HFF-Myc (cell line): ENCODE results near the gene RNF183.

ENCODE experiments used
- DNase-seq: peaks from one replicate; pipeline ENCODE4 v3.0.0-alpha.2; 2011; ENCODE audit warnings: low read depth; ENCODE audit errors: extremely low read depth
- H3K4me3 ChIP-seq: replicated peaks from 2 replicates; pipeline ENCODE4 v1.5.1; 2011; ENCODE audit warnings: low read depth, mild to moderate bottlenecking, control low read depth, low read length
- CTCF ChIP-seq: IDR thresholded peaks from 2 replicates; pipeline ENCODE4 v1.5.1; 2012; ENCODE audit warnings: mild to moderate bottlenecking, low read depth, low read length, control low read depth; ENCODE audit errors: missing control alignments

Gene RNF183

GRCh38 chr9:113278840-113279239 is 24.3 kb downstream of the RNF183 start:
- DNase-seq, result no peak
- H3K4me3 ChIP-seq, result no peak overlapping the region
- no peak for TF ChIP-seq CTCF

- TF ChIP-seq CTCF, result no peak
- peak; percentile 95 for DNase-seq
- peak within 1 kb of the TSS; percentile 63 for H3K4me3 ChIP-seq
Measured at GRCh38 chr9:113275157-113276131, 27.7 kb downstream of the RNF183 start, which contains the start of the genes CDC26 and PRPF4. Gene CDC26, minus strand, starts transcription at chr9:113275572. Its CDS starts 3,065 bp downstream, at chr9:113272507. Gene PRPF4, plus strand, starts transcription at chr9:113275658. Its CDS starts 86 bp downstream, at chr9:113275744.

GRCh38 chr9:113274474-113275156 is 28.6 kb downstream of the RNF183 start:
- TF ChIP-seq CTCF, result peak; percentile 50
- peak overlapping the region; percentile 63 for H3K4me3 ChIP-seq
- peak; percentile 44 for DNase-seq

DNA sequence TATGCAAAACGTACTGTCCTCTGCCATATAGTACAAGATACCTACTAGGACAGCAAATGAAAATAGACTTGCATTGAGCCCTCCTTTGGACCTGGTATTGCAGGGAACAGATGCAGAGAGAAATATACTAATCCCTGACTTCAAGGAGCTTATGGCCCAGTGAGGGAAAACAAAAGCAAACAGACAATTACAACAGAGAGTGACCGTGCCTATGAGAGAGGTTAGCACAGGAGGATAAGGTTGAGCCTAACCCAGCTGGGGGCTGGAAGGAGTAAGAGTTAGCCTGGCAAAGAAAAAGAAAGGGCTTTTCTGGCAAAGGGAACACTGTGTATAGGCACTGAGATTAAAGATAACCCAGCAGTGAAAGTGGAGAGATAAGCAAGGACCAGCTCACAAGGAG is 33.3 kb downstream of the RNF183 start:
- H3K4me3 ChIP-seq, result no peak overlapping the region
- no peak for TF ChIP-seq CTCF
- DNase-seq, result no peak

DNA sequence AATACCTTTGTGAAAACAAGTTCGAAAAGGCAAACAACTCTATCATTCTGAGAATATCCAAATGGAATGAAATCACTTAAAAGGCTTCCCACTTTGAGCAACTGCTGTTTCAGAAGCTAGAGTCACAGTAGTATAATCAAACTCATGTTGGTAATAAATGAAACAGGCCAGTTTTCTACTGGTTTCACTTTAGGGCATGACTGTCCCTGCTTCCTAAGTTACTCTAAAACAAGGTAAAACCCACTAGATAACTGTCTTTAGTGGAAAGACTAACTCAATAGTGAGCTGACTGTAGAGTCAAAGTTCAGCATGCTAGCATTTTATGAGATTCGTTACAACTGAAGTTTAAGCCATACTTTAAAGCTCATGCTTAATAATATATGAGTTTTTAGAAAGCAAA is 33.8 kb downstream of the RNF183 start:
- DNase-seq, result no peak
- TF ChIP-seq CTCF, result no peak
- no peak overlapping the region for H3K4me3 ChIP-seq

- no peak overlapping the region for H3K4me3 ChIP-seq
- TF ChIP-seq CTCF, result no peak
- DNase-seq, result no peak
Measured at GRCh38 chr9:113267911-113268566, 35.1 kb downstream of the RNF183 start.
